ENCODE measurements around the gene MGMT. TPM values are rescaled to one million over a fixed set of nuclear protein-coding genes. Genes with fewer than 3 reads are reported as not detected.

The MGMT gene
- total and polyA plus RNA-seq, 8 donors = 1.2 to 37.8 (median 21.3) TPM

GRCh38 chr10:129615921-129616525, 149.0 kb downstream of the MGMT start:
- H3K27me3 ChIP-seq = no peaks in the 10 kb centered on the region
- no peak for TF ChIP-seq POLR2AphosphoS5 (IDR thresholded peaks at IDR 0.05)
- TF ChIP-seq EP300 (IDR thresholded peaks at IDR 0.05) = no peak
- TF ChIP-seq POLR2A (IDR thresholded peaks at IDR 0.05) = no peak
- no peak for TF ChIP-seq CTCF (IDR thresholded peaks at IDR 0.05)
- no peaks in the 10 kb centered on the region for H3K9me3 ChIP-seq
- no peak overlapping the region for H3K4me3 ChIP-seq
- no peak for DNase-seq
- intact Hi-C loops (cut with DNase I; ENCODE audit: low total_unique reads) = no loop called here
- no peaks in the 10 kb centered on the region for H3K4me1 ChIP-seq
- WGBS, 5 donors = 95 to 98% (median 96%) methylated on average over 13 to 14 of the region's 14 CpGs
- no peak overlapping the region for H3K27ac ChIP-seq
- no peaks in the 10 kb centered on the region for H3K36me3 ChIP-seq

GRCh38 chr10:129617768-129618167, 150.7 kb downstream of the MGMT start:
- TF ChIP-seq EP300 (IDR thresholded peaks at IDR 0.05) = no peak
- no peak for TF ChIP-seq CTCF (IDR thresholded peaks at IDR 0.05)
- TF ChIP-seq POLR2AphosphoS5 (IDR thresholded peaks at IDR 0.05) = no peak
- no peak for TF ChIP-seq POLR2A (IDR thresholded peaks at IDR 0.05)
- intact Hi-C loops (cut with DNase I; ENCODE audit: low total_unique reads) = no loop called here
- Histone ChIP-seq H3K27ac (no peak overlapping the region), H3K9me3 (no peaks in the 10 kb centered on the region), H3K27me3 (no peaks in the 10 kb centered on the region), H3K4me3 (no peak overlapping the region), H3K4me1 (peaks cover 0 to 6% (median 0%) of the 10 kb centered on the region in 4 donors), H3K36me3 (no peaks in the 10 kb centered on the region)
- 82 to 96% (median 92%) methylated on average over 3 of the region's 3 CpGs for WGBS, 5 donors
- no peak for DNase-seq

- Histone ChIP-seq H3K9me3 (no peaks in the 10 kb centered on the region), H3K36me3 (no peaks in the 10 kb centered on the region), H3K4me1 (peaks cover 0 to 6% (median 0%) of the 10 kb centered on the region in 4 donors), H3K4me3 (no peak overlapping the region), H3K27ac (no peak overlapping the region), H3K27me3 (no peaks in the 10 kb centered on the region)
- no peak for DNase-seq
- TF ChIP-seq POLR2A (IDR thresholded peaks at IDR 0.05) (no peak), POLR2AphosphoS5 (IDR thresholded peaks at IDR 0.05) (no peak), EP300 (IDR thresholded peaks at IDR 0.05) (no peak), CTCF (IDR thresholded peaks at IDR 0.05) (no peak)
- intact Hi-C loops (cut with DNase I; ENCODE audit: low total_unique reads) = no loop called here
- WGBS, 5 donors = 80 to 95% (median 88%) methylated on average over 7 of the region's 7 CpGs
Observed at GRCh38 chr10:129621062-129621461, 154.0 kb downstream of the MGMT start.

- no peak overlapping the region for H3K4me3 ChIP-seq
- 42 to 79% (median 60%) methylated on average over 2 of the region's 2 CpGs for WGBS, 5 donors
- intact Hi-C loops (cut with DNase I; ENCODE audit: low total_unique reads) = no loop called here
- no peak overlapping the region for H3K27ac ChIP-seq
- TF ChIP-seq EP300 (IDR thresholded peaks at IDR 0.05) (no peak), POLR2AphosphoS5 (IDR thresholded peaks at IDR 0.05) (no peak), CTCF (IDR thresholded peaks at IDR 0.05) (no peak)
- peaks cover 0 to 6% (median 0%) of the 10 kb centered on the region in 4 donors for H3K4me1 ChIP-seq
- no peak for DNase-seq
- no peaks in the 10 kb centered on the region for H3K36me3 ChIP-seq
- no peaks in the 10 kb centered on the region for H3K9me3 ChIP-seq
- no peaks in the 10 kb centered on the region for H3K27me3 ChIP-seq
Observed at GRCh38 chr10:129621693-129622092, 154.7 kb downstream of the MGMT start.
